ENCODE data around the gene MLPH.
"Not testable (repeated sequence)": the region's sequence is repeated elsewhere in the genome, so short reads cannot be mapped to it uniquely, and the experiment has no call there.

The MLPH gene

DNA sequence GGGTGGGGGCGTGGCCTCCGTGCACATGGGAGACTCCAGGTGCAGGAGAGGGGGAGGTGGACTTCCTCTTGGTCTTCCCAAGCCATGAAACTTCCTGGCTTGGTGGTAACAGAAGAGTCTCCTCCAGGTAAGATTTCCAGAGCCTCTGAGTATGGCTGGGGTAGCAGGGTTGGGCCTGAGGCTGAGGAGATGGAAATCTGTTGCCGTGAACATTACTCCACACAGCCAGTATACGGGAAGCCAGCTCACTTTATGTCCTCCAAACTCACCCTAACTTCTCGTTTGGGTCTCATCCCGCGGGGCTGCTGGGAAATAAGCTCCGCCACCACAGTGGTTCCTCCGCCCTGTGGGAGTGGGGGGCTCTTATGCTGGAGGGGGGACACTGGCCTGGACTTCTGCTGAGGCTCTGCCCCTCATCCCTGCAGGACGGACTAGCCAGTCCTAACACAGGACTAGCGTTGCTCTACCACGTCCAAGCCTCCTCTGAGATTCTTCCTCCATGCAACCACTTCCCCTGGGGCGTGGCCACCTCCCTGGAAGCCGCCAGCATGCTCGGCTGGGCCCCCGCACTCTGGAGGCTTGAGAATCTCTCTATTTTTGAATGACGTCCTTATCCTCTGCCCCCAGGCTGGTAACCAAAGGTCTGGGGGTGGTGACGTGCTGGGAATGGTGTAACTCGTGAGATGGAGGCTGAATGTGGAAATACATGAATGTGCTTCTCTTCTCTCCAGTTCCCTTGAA, 104.3 kb downstream of the MLPH start:
- DNase-seq: no peak

DNA sequence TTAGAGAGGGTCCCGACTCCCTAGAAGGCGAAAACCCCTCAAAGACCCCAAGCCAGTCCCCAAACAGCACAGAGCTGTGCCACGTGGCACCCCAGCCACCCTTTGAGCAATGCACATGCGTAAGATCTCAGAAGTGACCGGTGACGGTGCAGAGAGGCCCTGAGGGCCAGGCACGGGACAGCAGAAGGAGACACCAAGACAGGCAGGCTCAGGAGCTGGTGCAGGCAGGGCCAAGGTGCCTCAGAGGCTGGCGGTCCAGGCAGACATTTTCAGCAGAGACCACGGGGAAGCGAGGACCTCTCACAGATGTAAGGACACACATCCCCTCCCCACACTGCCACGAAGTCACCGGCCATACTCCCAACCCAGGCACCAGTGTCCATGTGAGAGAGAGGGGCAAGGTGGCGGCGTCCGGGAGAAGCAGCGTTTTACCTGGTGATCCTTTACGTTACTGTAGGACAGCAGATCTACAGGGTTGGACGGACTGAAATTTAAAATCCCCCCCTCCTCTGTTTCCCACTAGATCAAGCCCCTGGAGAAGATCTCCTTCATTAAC, 105.5 kb downstream of the MLPH start:
- no peak for DNase-seq

DNA sequence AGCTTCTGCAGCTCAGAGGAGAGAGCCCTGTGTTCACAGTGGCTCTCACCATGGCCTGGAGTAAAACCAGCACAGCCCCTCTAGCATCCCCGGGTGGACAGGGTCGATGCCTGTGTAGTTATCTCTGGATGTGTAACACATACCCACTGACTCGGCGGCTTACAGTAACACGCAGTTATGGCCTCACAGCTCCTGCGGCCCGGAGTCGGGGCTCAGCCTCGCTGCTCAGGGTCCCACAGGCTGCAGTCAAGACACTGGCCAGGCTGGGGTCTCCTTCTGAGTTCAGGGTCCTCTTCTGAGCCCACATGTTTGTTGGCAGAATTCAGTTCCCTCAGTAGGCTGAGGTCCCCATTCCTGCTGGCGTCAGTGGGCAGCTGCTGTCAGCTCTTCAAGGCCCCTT, 106.0 kb downstream of the MLPH start:
- no peak for DNase-seq

DNA sequence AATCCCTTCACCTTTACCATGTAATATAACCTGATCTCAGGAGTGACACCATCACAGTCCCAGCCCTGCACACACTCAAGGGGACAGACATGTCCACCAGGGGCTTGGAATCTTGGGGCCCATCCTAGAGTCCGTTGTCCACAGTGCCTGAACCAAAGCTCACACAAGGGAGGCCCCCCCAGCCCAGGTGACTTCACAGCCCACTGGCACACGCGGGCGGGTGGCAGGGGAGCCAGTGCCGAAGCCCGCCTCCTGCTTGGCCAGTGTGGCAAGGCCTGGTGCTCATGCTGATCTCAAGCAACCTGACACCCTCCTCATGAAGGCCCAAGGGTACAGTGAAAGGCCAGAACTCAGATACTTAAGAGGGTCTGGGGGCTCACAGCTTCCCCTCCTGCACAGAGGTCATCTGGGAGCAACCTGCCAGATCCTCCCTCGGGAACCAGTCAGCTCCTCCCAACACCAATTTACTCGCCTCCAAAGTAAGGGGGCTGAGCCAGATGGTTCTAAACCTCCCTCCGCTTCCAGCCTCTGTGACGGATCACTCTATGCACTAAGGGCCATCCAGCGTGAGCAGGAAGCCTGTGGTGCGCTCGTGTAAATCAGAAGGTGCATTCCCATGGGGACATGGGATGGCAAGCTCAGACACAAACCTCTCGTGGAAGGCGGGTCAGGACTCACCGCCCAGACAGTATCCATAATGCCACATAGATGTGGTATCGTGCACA, 106.7 kb downstream of the MLPH start:
- DNase-seq: no peak

DNA sequence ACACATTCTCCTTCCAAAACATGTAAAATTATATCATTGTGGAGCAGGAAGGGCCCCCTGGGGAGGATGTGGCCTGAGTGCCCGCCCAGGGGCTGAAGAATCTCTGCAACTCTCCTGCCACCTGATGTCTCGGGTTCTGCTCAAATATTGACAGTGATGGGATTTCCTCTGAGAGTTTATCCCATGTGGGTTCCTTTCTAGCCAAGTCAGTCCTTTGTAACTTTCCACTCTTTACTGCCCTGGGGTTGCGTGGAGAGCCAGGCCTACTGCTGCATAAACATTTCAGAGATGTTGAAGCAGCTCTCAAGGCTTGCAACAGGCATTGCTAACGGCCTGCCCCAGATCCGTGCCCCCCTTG, 107.4 kb downstream of the MLPH start:
- DNase-seq: no peak

DNA sequence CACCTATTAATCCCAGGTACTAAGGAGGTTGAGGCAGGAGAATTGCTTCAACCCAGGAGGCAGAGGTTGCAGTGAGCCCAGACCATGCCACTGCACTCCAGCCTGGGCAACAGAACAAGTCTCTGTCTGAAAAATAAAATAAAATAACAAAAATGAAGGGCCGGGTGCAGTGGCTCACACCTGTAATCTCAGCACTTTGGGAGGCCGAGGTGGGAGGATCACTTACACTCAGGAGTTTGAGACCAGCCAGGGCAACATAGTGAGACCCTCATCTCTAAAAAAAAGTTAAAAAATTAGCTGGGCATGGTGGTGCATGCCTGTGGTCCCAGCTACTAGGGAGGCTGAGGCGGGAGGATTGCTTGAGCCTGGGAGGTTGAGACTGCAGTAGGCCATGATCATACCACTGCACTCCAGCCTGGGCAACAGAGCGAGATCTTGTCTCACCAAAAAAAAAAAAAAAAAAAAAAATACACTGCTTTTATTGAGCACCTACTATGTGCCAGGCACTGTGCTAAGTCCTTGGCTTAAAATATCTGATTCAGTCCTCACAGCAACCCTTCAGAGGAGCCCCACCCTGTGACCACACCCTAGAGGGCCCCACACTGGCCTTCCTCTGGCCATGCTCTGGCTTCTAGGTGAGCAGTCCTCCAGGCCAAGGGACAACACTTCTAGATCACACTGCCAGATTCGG, 108.9 kb downstream of the MLPH start:
- not testable (repeated sequence) for DNase-seq

DNA sequence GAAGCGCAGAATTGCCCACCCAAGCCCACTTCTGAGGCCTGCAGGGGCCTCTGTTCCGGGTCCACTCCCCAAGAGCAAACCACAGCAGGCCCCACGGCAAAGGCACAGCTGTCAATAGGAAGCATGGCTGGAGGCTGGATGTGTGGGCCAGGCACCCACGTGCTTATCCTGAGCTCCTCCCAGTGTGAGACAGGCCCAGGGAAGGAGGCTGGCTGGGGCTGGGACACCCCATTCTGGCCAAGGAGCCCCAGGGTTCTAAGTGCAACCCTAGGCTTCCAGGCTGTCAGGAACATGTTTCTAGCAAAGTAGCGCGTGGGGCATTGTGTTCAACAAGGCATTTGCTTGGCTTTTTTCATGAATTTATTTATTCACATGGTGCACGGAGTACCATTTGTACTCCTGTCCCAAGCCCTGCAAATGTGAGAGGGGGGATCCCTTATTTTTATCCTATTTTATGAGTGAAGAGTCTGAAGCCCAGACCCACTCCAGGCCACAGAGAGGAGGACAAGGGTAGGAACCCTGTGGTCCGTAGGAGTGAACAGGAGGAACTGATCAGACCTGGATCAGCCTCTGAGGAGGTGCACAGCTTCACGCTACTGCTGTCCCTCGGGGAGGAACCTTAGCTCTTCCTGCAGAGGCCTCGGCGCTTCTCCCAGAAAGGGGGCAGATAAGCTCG, 109.6 kb downstream of the MLPH start:
- DNase-seq: no peak

DNA sequence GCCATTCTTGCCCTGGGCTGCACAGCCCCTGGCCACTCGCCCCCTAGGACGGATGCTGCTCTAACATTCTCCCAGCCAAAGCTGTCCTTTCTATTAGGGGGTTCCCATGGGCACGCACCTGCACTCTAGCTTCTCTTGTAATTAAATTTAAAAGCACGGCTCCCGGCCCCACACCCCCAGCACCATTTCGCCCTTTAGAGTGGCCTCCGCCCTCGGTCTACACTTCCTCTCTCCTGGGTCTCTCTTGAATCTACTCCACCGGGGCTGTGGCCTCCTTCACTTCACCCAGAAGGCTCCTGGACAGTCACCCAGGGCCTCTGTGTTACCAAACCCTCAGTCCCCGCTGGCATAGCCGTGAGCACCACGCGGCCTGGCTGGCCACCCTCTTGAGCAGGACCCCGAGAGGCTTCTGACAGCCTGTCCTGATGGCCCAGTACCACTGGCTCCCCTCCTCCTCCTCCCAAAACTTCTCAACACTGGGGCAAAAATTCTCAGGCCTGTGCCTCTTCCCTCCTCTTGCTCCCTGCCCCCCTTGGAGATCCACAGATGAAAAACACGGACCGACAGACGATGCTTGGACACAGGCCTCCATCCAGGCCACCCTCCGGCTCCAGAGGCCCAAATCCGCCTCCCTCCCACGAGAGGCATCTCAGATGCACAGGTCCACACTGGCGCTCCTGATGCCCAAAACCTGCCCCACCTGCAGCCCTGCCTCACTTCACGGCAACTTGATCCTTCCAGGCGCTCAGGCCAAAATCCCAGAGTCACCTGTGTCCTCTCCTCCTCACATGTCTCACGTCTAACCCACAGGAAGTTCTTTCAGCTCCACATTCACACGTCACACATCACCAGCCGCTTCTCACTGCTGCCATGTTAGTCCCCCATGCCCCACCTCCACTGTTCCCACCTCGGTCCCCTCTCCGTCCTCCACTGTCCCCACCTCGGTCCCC, 110.4 kb downstream of the MLPH start:
- no peak for DNase-seq

DNA sequence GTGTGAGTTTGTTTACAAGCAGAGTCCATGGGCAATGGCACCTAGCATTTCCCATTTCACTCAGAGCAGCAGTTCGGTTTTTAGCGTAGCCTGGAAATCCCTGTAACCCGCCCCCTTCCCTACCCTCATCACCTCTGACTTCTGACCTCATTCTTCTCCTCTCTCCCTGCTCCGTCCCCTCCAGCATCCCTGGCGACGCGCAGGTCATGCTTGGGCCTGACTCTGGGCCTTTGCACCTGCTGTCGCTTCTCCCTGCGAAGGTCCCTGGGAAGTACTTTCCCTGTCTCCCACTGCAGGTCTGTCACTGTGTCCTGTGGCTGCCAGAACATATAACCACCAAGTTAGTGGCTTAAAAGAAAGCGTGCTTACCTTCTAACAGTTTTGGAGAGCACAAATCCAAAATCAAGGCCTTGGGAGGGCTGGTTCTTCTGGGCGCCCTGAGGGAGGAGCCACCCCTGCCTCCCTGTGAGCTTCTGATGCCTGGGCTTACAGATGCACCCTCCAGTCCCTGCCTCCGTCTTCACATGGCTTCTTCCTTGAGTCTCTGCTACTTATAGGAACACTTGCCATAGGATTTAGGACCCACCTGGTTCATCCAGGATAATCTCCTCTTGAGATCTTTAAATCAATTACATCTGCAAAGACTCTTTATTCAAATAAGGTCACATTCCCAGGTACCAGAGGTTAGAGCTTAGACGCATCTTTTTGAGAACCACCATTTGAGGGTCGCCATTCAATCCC, 111.6 kb downstream of the MLPH start:
- DNase-seq: no peak

DNA sequence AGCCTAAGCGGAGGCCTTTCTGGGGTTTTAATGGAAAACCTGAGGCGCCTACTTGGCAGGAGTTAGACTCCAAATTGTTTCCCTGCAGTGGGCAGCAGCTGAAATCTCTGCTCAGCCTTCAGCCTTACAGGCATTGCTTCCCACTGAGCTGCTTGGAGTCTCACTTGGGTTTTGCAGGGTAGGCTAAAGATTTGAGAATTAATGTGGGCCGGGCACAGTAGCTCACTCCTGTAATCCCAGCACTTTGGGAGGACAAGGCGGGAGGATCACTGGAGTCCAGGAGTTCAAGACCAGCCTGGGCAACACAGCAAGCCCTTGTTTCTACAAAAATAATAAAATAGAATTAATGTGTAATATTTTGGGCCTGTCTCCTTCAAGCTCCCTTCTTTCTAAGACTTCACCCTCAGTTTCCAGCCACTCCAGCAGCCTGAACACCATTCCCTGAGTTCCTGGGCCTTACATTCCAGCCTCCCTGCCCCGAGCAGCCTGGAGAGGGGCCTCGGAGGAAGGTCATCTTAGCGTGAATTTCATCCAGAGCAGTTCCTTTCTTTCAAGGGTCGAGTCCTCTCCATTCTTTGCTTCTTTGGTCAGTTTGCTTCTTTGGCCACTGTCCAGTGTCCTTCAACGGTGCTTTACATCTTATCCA, 112.5 kb downstream of the MLPH start:
- no peak for DNase-seq

DNA sequence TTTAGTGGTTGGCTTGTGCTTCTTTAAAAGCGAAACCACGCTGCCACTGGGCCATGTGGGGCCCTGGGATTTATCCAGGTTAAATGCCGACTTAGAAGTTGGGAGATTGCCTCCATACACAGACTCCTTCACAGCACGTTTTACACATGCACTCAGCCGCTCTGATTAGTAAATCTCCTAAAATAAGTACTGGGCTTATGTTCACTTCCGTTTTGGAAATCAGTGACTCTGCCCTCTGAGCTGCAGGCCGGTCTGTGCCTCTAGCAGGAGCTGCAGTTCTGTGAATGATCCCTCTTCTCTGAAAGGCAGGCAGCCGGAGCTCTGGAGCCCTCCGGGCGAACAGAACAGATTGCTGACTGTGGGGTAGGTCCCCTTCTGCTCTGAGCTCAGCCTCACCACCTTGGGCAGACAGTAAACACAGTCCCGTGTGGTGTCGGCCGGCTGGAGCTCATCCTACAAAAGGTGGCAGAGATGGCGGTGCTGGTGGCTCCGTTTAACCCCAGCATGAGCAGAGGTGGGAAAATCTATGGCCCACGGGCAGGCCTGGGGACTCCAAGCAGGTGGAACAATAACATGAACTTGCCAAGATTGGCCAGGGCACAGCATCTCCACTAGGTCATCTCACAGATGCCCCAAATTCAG, 113.3 kb downstream of the MLPH start:
- DNase-seq: no peak

DNA sequence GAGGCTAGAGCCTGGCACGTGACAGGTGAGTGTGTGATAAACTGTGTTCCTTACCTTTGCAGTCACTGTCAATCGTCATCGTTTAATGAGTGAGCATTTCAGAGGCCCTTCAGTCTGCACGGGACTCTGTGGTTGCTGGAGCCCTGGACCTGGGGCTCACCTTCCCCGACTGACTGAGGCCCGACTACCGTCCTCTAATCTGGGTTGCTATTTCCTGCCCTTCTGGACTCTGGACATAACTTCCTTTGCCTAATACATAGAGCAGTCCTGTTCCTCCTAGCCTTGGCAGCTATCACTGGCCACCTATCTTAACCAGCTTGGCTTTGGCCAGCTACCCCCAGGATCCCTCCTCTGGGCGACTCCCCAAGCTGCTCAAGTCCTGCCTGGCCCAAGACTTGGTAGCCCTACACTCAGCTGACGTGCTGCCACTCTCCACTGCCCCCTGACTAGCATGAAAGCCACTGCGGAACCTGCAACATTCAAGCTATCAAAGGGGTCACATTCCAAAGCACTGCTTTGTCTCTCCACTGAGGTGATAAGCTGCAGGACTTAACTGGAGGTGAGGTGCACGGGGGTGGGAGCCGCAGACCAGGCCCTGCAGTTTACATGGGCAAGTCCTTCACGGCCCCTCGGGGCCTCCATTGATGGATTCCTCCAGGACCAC, 114.5 kb downstream of the MLPH start:
- no peak for DNase-seq

DNA sequence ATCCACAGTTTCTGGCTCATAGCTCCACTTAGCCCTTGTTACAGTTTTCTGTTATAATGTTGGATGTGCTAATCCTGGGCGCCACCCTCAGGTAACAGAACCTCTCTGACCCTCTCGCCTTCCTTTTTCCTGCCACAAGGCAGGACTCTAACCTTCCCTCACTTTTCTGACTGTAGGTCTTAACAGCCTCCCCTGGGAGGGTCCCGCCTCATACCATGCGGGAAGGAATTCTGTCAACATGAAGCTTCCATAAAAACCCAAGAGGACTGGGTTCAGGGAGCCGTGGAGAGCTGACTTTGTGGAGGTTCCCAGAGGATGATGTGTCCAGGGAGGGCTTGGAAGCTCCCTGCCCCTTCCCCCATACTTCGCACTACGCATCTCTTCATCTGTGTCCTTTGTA, 115.4 kb downstream of the MLPH start:
- DNase-seq: no peak

DNA sequence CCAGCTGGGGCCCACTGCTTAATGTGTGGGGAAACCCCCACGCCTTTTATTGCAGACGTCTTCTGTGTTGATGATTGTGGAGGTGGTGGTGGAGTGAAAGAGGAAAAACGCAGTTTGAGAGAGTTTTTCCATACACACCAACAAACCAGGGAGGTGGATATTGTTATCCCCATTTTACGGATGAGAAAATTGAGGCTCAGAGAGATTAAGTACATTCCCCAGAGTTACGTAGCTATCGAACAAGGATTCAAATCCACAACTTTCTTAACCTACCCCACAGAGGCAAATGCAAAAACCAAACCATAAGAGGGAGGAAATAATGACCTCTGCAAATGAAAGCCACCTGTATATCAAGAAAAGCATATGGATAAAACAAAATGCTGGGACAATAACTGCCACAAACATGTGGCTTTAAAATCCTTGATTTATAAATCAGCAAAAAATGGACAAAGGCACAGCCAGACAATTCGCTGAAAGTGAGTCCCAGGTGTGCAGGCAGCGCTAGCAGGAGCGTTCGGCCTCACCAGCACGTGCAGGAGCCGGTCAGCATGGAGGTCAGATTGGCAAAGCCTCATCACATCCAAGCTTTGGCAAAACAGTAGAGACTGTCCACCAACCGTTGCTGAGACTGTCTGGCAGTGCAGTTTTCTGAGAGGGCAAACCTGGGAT, 116.1 kb downstream of the MLPH start:
- no peak for DNase-seq

DNA sequence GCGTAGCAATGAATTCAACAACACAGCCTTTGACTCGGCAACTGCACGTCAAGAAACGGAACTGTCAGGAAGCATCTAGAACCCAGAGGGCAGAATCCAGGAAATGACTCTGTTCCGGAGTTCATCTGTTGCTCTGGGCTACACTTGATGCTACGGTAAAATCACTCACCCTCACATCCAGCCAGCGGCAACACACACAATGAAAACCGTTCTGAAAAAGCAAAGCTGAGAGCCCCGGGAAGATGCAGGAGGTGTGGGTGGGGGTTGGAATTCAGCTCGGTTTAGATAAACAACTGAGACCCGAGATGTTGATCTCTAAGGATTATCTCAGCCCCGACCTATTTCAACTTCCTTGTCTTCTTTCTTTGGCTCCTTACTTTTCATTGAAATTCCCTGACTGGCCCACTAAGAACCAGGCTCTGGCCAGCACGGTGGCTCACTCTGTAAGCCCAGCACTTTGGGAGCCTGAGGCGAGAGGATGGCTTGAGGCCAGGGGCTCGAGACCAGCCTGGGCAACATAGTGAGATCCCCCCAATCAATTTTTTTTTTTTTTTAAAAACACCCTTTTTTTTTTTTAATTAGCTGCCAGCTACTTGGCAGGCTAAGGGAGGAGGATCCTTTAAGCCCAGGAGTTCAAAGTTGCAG, 116.8 kb downstream of the MLPH start:
- DNase-seq: peak; percentile 33 to 35

DNA sequence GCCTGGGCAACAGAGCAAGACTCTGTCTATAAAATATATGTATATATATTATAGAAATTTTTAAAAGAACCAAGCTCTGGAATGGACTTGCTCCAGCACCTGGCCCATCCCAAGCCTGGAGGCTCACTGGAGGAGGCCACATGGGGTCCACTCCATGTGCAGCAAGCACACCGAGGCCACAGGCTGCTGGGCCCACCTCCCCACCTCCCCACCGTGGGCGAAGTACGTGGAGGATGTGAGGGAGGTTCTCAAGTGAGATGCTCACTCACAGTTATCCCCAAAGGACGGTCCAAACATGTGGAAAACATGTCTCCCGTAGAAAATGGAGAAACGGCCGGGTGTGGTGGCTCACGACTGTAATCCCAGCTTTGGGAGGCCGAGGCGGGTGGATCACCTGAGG, 117.3 kb downstream of the MLPH start:
- no peak for DNase-seq
